Spinal cord (tissue), 10 donors: ENCODE results near the gene CHRNG. TPM values are rescaled to one million over a fixed set of nuclear protein-coding genes. Genes with fewer than 3 reads are reported as not detected.

Experiments
- DNase-seq, 6 donors: peaks; one replicate each; pipeline versions ENCODE4 v3.0.0 to v3.0.0-alpha.2; 2013 to 2015; ENCODE audit warnings: low spot score in 6 of 6, low read depth in 4 of 6
- H3K27ac ChIP-seq: one replicate; pipeline ENCODE4 v1.5.1; 2013; ENCODE audit warnings: low read depth, low read length, control low read depth
- H3K27me3 ChIP-seq: one replicate; pipeline ENCODE4 v1.6.1; 2013; ENCODE audit warnings: low read length; ENCODE audit not compliant: control insufficient read depth, insufficient read depth
- H3K36me3 ChIP-seq: one replicate; pipeline ENCODE4 v1.6.1; 2013; ENCODE audit warnings: low read length; ENCODE audit not compliant: control insufficient read depth, insufficient read depth
- H3K4me1 ChIP-seq: one replicate; pipeline ENCODE4 v1.6.1; 2013; ENCODE audit warnings: low read length; ENCODE audit not compliant: control insufficient read depth, insufficient read depth
- H3K4me3 ChIP-seq: one replicate; pipeline ENCODE4 v1.5.1; 2013; ENCODE audit warnings: low read depth, low read length, control low read depth
- H3K9me3 ChIP-seq: one replicate; pipeline ENCODE4 v1.6.1; 2013; ENCODE audit warnings: low read length; ENCODE audit not compliant: control insufficient read depth, insufficient read depth
- WGBS: methylation state at CpG from one replicate; pipeline ENCODE4 v1.1.5; 2013; ENCODE audit warnings: missing lambda C conversion rate; ENCODE audit not compliant: insufficient coverage; 5-methylcytosine and 5-hydroxymethylcytosine counted together
- polyA plus RNA-seq, 2 donors: library from polyadenylated mRNA; unstranded; fragments of 120-200 nt; gene quantifications; one replicate each; pipeline ENCODE4 v1.2.1, GENCODE V29; 2013; ENCODE audit not compliant: insufficient read length in 2 of 2
- total RNA-seq, 2 donors: library from RNA; depleted of rRNA in 1 of 2; stranded (reverse); fragments of 120-200 nt in 1 of 2; fragments of >200 nt in 1 of 2; gene quantifications; one replicate each; pipeline versions ENCODE4 v1.2.3 to v1.2.4, GENCODE V29; 2013 to 2014
- donor health status: healthy.

CHRNG gene
- total and polyA plus RNA-seq, 4 donors: 0.06 to 0.35 (median 0.35) TPM; not detected in 1

GRCh38 chr2:232550354-232551249 lies 11.1 kb downstream of the CHRNG start, which contains the start of the genes EIF4E2 and TIGD1:
Gene EIF4E2 (plus strand): TSS chr2:232550689. CDS start chr2:232550725, 36 bp downstream.
Gene TIGD1 (minus strand): TSS chr2:232550557. CDS start chr2:232549882, 675 bp downstream.
- H3K4me1 ChIP-seq: peaks cover 14% of the 10 kb centered on the region
- peak within 1 kb of the TSS; percentile 90 for H3K27ac ChIP-seq
- H3K4me3 ChIP-seq: peak within 1 kb of the TSS; percentile 93
- H3K9me3 ChIP-seq: peaks cover 2% of the 10 kb centered on the region
- peaks cover 18% of the 10 kb centered on the region for H3K36me3 ChIP-seq
- DNase-seq: peak; percentile 79 to 97 (median 88)
- WGBS: under 1% methylated on average over 69 of the region's 81 CpGs
- no peaks in the 10 kb centered on the region for H3K27me3 ChIP-seq

DNA sequence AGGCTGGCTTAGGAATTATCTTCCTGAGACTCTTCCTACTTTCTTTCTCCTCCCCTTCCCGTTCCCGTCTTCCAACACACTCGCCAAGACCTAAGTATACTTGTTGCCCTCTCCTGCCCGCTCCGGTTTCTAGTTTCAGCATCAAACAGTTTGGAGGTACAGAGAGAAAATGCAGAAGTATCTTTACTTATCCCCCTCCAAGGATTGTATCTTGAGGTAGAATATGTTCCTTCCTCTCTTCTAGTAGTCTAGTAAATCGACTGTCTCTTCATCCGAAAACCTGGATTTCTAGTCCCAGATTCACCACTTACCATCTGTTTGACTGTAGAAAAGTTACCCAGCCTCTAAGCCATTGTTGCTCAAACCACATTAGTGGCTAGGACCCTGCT lies 11.8 kb downstream of the CHRNG start:
- peaks cover 14% of the 10 kb centered on the region for H3K4me1 ChIP-seq
- H3K27ac ChIP-seq: peak overlapping the region; percentile 90
- H3K36me3 ChIP-seq: peaks cover 13% of the 10 kb centered on the region
- peaks cover 2% of the 10 kb centered on the region for H3K9me3 ChIP-seq
- DNase-seq: no peak
- WGBS: 50% methylated on average over 2 of the region's 7 CpGs
- H3K4me3 ChIP-seq: peak overlapping the region; percentile 93
- no peaks in the 10 kb centered on the region for H3K27me3 ChIP-seq

GRCh38 chr2:232551776-232552175 lies 12.3 kb downstream of the CHRNG start:
- Histone ChIP-seq H3K4me3 (peak overlapping the region; percentile 93), H3K4me1 (peaks cover 14% of the 10 kb centered on the region), H3K27me3 (no peaks in the 10 kb centered on the region), H3K36me3 (peaks cover 12% of the 10 kb centered on the region), H3K27ac (no peak overlapping the region), H3K9me3 (peaks cover 2% of the 10 kb centered on the region)
- no peak for DNase-seq
- 84% methylated on average over 4 of the region's 4 CpGs for WGBS

- no peak overlapping the region for H3K27ac ChIP-seq
- H3K4me1 ChIP-seq: peaks cover 8% of the 10 kb centered on the region
- DNase-seq: no peak
- WGBS: 86% methylated on average over 2 of the region's 3 CpGs
- no peaks in the 10 kb centered on the region for H3K9me3 ChIP-seq
- no peak overlapping the region for H3K4me3 ChIP-seq
- no peaks in the 10 kb centered on the region for H3K27me3 ChIP-seq
- H3K36me3 ChIP-seq: peaks cover 24% of the 10 kb centered on the region
Observed at GRCh38 chr2:232556426-232556825, 16.9 kb downstream of the CHRNG start.

- Histone ChIP-seq H3K9me3 (no peaks in the 10 kb centered on the region), H3K36me3 (peaks cover 53% of the 10 kb centered on the region), H3K27me3 (no peaks in the 10 kb centered on the region), H3K4me1 (no peaks in the 10 kb centered on the region), H3K27ac (no peak overlapping the region), H3K4me3 (no peak overlapping the region)
- DNase-seq: no peak
- WGBS: 91% methylated on average over 4 of the region's 8 CpGs
Observed at GRCh38 chr2:232562515-232563151, 23.1 kb downstream of the CHRNG start.

GRCh38 chr2:232563580-232563979 lies 24.1 kb downstream of the CHRNG start:
- no peak overlapping the region for H3K27ac ChIP-seq
- H3K36me3 ChIP-seq: peaks cover 49% of the 10 kb centered on the region
- no peak overlapping the region for H3K4me3 ChIP-seq
- WGBS: no CpG with 5 or more reads among the region's 3 CpGs
- H3K4me1 ChIP-seq: no peaks in the 10 kb centered on the region
- no peaks in the 10 kb centered on the region for H3K27me3 ChIP-seq
- H3K9me3 ChIP-seq: no peaks in the 10 kb centered on the region
- DNase-seq: no peak

DNA sequence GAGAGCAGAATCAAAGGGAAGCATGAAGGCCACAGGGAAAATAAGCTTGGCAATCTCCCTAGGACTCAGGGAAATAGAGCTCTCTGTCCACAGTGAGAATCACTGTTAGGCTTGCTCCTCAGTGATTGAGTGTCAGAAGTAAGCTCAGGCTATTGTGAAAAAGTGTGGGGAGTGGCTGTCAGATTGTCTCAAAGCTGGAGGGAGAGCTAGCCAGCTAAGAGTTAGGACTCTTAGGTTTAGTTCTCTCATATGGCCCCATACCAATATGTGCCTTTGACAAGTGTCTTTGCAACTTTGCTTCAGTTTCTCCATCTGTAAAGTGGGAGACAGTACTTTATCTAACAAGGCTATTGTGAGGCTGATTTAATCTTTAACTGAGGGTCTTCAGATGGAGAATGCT lies 28.2 kb downstream of the CHRNG start:
- H3K4me1 ChIP-seq: peaks cover 3% of the 10 kb centered on the region
- DNase-seq: no peak
- H3K9me3 ChIP-seq: no peaks in the 10 kb centered on the region
- H3K27ac ChIP-seq: no peak overlapping the region
- H3K4me3 ChIP-seq: no peak overlapping the region
- no peaks in the 10 kb centered on the region for H3K27me3 ChIP-seq
- H3K36me3 ChIP-seq: peaks cover 51% of the 10 kb centered on the region

GRCh38 chr2:232568161-232568560 lies 28.7 kb downstream of the CHRNG start:
- Histone ChIP-seq H3K27ac (no peak overlapping the region), H3K36me3 (peaks cover 51% of the 10 kb centered on the region), H3K27me3 (no peaks in the 10 kb centered on the region), H3K4me3 (no peak overlapping the region), H3K9me3 (no peaks in the 10 kb centered on the region), H3K4me1 (peaks cover 3% of the 10 kb centered on the region)
- no peak for DNase-seq
- no CpG with 5 or more reads among the region's 5 CpGs for WGBS

GRCh38 chr2:232569541-232569940 lies 30.0 kb downstream of the CHRNG start:
- Histone ChIP-seq H3K4me3 (no peak overlapping the region), H3K27me3 (no peaks in the 10 kb centered on the region), H3K4me1 (peaks cover 3% of the 10 kb centered on the region), H3K9me3 (no peaks in the 10 kb centered on the region), H3K27ac (no peak overlapping the region), H3K36me3 (peaks cover 54% of the 10 kb centered on the region)
- 89% methylated on average over 8 of the region's 9 CpGs for WGBS
- no peak for DNase-seq
